Ishikawa (cell line): ENCODE results near the gene MC1R.

Experiments used
- CREB1 ChIP-seq: IDR thresholded peaks from 2 replicates; pipeline ENCODE4 v1.6.1; 2012; ENCODE audit warnings: low read depth
- EGR1 ChIP-seq: IDR thresholded peaks from 2 replicates; pipeline ENCODE4 v1.6.1; 2012
- EP300 ChIP-seq: IDR thresholded peaks from 2 replicates; pipeline ENCODE4 v1.6.1; 2012; ENCODE audit warnings: borderline replicate concordance
- FOXM1 ChIP-seq: IDR thresholded peaks from 2 replicates; pipeline ENCODE4 v1.6.1; 2012; ENCODE audit warnings: low read depth, borderline replicate concordance
- RAD21 ChIP-seq: IDR thresholded peaks from 2 replicates; pipeline ENCODE4 v1.6.1; 2012; ENCODE audit warnings: low read depth
- TAF1 ChIP-seq: IDR thresholded peaks from 2 replicates; pipeline ENCODE4 v1.6.1; 2012; ENCODE audit warnings: low read depth, mild to moderate bottlenecking
- TEAD4 ChIP-seq: IDR thresholded peaks from 2 replicates; pipeline ENCODE4 v1.6.1; 2012
- YY1 ChIP-seq: IDR thresholded peaks from 2 replicates; pipeline ENCODE4 v1.6.1; 2012; ENCODE audit warnings: low read depth
- TF ChIP-seq, protein P1 (sequence below): IDR thresholded peaks from 2 replicates; pipeline ENCODE4 v1.6.1; 2012; ENCODE audit warnings: low read depth, mild to moderate bottlenecking
- TF ChIP-seq, protein P2 (sequence below): IDR thresholded peaks from 2 replicates; pipeline ENCODE4 v1.6.1; 2012

DNA sequence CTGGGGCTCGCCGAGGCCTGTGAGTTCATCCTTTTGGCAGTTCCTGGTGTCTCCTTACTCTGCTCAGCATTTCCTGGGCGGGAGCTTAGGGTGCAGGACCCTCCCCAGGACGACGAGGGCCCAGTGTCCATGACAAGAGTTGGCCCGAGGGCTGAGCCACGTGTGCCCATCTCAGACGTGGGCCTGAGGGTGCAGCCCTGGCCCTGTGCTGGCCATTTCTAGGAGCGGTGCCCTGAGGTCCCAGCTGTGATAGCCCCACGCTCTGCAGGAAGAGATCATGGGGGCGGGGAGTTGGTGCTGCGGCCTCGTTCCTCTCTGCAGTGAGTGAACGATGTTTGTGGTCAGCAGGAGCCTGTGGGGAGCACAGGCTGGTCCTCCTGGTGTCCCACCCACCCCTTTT is 6.0 kb upstream of the MC1R start:
- TF ChIP-seq EP300: no peak
- no peak for TF ChIP-seq CREB1
- TF ChIP-seq TEAD4: no peak
- TF ChIP-seq, protein P1, sequence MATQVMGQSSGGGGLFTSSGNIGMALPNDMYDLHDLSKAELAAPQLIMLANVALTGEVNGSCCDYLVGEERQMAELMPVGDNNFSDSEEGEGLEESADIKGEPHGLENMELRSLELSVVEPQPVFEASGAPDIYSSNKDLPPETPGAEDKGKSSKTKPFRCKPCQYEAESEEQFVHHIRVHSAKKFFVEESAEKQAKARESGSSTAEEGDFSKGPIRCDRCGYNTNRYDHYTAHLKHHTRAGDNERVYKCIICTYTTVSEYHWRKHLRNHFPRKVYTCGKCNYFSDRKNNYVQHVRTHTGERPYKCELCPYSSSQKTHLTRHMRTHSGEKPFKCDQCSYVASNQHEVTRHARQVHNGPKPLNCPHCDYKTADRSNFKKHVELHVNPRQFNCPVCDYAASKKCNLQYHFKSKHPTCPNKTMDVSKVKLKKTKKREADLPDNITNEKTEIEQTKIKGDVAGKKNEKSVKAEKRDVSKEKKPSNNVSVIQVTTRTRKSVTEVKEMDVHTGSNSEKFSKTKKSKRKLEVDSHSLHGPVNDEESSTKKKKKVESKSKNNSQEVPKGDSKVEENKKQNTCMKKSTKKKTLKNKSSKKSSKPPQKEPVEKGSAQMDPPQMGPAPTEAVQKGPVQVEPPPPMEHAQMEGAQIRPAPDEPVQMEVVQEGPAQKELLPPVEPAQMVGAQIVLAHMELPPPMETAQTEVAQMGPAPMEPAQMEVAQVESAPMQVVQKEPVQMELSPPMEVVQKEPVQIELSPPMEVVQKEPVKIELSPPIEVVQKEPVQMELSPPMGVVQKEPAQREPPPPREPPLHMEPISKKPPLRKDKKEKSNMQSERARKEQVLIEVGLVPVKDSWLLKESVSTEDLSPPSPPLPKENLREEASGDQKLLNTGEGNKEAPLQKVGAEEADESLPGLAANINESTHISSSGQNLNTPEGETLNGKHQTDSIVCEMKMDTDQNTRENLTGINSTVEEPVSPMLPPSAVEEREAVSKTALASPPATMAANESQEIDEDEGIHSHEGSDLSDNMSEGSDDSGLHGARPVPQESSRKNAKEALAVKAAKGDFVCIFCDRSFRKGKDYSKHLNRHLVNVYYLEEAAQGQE: no peak
- TF ChIP-seq EGR1: no peak
- no peak for TF ChIP-seq RAD21
- TF ChIP-seq FOXM1: no peak
- TF ChIP-seq YY1: no peak
- TF ChIP-seq, protein P2, sequence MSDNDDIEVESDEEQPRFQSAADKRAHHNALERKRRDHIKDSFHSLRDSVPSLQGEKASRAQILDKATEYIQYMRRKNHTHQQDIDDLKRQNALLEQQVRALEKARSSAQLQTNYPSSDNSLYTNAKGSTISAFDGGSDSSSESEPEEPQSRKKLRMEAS: no peak
- TF ChIP-seq TAF1: no peak
